Endometrial microvascular endothelial cells (primary cell): ENCODE measurements around the gene PPIL6. TPM values are rescaled to one million over a fixed set of nuclear protein-coding genes. Genes with fewer than 3 reads are reported as not detected.

Source experiments
- in situ Hi-C: cut with HindIII; loops from 2 replicates; pipeline ENCODE4 v1.10.0; 2017; ENCODE audit warnings: low sequenced_read_pairs, low pct_unique_long_range_greater_than_20kb; ENCODE audit errors: inconsistent ontology term
- total RNA-seq: library from RNA; depleted of rRNA; stranded (reverse); fragments of >200 nt; gene quantifications from one replicate; pipeline ENCODE4 v1.2.3, GENCODE V29; 2015; ENCODE audit errors: inconsistent ontology term

Gene PPIL6
- total RNA-seq: not detected

- in situ Hi-C loops: no loop called here
Measured at GRCh38 chr6:109440331-109441068, at the start of gene PPIL6, which contains the start of gene SMPD2. TSS of gene PPIL6 (minus strand) at chr6:109440628. CDS start at chr6:109440590, 38 bp downstream. TSS of gene SMPD2 (plus strand) at chr6:109440724. CDS start at chr6:109441122, 398 bp downstream.

- in situ Hi-C loops: no loop called here
Measured at GRCh38 chr6:109488001-109488400, 47.6 kb upstream of the PPIL6 start.

GRCh38 chr6:109486068-109486467 is 45.6 kb upstream of the PPIL6 start:
- in situ Hi-C loops: no loop called here

GRCh38 chr6:109485266-109485935 is 45.0 kb upstream of the PPIL6 start:
- in situ Hi-C loops: no loop called here

GRCh38 chr6:109484122-109484521 is 43.7 kb upstream of the PPIL6 start:
- in situ Hi-C loops: no loop called here

- in situ Hi-C loops: no loop called here
Measured at GRCh38 chr6:109483735-109484057, 43.3 kb upstream of the PPIL6 start.

- in situ Hi-C loops: no loop called here
Measured at GRCh38 chr6:109482905-109483734, 42.7 kb upstream of the PPIL6 start, which contains the start of gene ZBTB24. TSS of gene ZBTB24 (minus strand) at chr6:109483219. CDS start at chr6:109482026, 1,193 bp downstream.

- in situ Hi-C loops: no loop called here
Measured at GRCh38 chr6:109480993-109481480, 40.6 kb upstream of the PPIL6 start.

- in situ Hi-C loops: no loop called here
Measured at GRCh38 chr6:109478841-109479624, 38.6 kb upstream of the PPIL6 start.

- in situ Hi-C loops: no loop called here
Measured at GRCh38 chr6:109478222-109478805, 37.9 kb upstream of the PPIL6 start.

- in situ Hi-C loops: no loop called here
Measured at GRCh38 chr6:109477725-109478124, 37.3 kb upstream of the PPIL6 start.

GRCh38 chr6:109477184-109477583 is 36.8 kb upstream of the PPIL6 start:
- in situ Hi-C loops: no loop called here

- in situ Hi-C loops: no loop called here
Measured at GRCh38 chr6:109475625-109476024, 35.2 kb upstream of the PPIL6 start.

GRCh38 chr6:109474995-109475394 is 34.6 kb upstream of the PPIL6 start:
- in situ Hi-C loops: no loop called here

- in situ Hi-C loops: no loop called here
Measured at GRCh38 chr6:109473120-109473519, 32.7 kb upstream of the PPIL6 start.

GRCh38 chr6:109472132-109472995 is 31.9 kb upstream of the PPIL6 start:
- in situ Hi-C loops: no loop called here

GRCh38 chr6:109471105-109471810 is 30.8 kb upstream of the PPIL6 start:
- in situ Hi-C loops: no loop called here
